DMS79 treated with DMSO at 0.1 percent for 48 hours (cell line): ENCODE measurements around the gene EFCAB8.
"Not testable (repeated sequence)": the region's sequence is repeated elsewhere in the genome, so short reads cannot be mapped to it uniquely, and the experiment has no call there.

Experiments used
- DNase-seq: peaks from one replicate; lab custom pipeline; 2025; lab: John Stamatoyannopoulos, UW

Gene EFCAB8

DNA sequence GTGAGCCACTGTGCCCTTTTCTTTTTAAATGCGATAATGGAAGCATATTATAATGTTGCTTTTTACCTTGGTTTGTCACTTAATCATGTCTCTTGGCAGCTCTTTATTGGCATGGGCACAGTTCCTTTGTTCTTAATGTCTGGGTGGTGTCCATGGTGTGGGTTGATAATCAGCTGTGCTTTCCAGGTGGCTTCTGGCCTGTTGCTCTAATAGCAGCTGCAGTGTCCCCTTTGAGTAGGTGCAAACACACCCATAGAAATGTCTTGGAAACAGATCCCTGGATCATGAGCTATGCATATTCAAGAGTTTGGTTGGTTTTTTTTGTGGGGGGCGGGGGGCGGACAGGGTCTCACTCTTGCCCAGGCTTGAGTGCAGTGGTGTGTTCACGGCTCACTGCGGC, 29.9 kb downstream of the EFCAB8 start:
- no peak for DNase-seq

DNA sequence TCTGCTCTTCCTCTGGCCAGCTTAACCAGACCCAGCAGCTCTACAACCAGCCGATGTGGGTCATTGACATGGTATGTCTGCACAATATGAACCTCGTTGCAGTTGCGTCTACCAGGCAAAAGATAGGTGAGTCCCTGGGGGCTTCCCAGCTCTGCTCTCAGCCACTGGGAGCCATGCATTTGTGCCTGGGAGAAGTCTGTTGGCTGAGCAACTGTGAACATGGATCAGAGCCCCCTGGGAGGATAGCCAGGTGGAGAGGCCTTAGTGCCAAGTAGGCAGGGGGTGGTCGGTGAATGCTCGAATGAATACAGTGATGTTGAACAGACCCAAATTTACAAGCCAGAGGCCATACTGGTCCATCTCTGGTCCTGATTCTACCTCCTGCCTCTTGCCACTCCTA, 30.6 kb downstream of the EFCAB8 start:
- no peak for DNase-seq

DNA sequence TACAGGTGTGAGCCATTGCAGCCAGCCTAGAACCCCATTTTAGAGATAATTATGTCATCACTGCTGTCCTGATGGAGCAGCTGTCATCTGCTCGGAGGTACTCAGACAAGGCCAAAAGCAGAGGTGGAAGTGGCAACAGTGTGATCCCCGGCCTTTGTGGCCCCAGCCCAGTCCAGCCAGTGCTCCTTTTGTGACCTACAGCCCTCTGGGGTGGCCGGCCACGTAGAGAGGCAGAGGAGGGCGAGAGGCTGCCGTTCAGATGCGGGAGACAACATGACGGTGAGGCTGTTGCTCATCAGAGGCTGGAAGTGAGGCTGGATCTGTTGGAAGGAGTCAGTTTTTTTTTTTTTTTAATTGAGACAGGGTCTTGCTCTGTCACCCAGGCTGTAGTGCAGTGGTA, 32.8 kb downstream of the EFCAB8 start:
- DNase-seq, result no peak

DNA sequence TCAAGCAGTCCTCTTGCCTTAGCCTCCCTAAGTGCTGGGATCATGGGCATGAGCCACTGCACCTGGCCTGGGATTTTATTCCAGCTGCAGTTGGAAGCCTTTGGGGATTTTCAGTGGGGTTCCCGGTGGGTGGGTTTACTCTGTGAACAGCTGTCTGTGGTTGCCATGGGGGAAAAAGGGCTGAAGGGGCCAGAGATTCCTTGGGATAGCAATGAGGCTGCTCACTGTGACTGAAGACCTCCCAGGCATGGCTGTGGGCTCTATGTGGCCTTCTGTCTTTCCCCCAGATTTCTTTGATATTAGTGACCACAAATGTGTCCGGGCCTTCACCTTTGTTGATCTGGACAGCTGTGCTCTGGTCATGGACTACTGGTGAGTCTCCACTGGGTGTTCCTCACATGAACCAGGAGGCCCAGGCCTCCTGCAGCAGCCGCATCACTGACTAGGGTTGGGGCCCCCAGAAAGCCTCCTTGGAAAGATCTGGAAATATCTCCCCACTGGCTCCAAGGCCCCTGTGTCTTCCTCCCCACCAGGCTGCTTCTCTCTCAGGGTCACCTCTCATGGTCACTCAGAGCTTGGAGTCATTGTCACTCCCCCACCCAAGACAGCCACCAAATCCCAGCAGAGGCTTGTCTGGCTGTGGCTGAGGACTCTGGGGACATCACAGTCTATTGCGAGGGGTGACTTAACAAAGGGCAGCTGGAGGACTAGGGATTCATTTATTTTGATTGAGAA, 33.4 kb downstream of the EFCAB8 start:
- DNase-seq, result no peak

DNA sequence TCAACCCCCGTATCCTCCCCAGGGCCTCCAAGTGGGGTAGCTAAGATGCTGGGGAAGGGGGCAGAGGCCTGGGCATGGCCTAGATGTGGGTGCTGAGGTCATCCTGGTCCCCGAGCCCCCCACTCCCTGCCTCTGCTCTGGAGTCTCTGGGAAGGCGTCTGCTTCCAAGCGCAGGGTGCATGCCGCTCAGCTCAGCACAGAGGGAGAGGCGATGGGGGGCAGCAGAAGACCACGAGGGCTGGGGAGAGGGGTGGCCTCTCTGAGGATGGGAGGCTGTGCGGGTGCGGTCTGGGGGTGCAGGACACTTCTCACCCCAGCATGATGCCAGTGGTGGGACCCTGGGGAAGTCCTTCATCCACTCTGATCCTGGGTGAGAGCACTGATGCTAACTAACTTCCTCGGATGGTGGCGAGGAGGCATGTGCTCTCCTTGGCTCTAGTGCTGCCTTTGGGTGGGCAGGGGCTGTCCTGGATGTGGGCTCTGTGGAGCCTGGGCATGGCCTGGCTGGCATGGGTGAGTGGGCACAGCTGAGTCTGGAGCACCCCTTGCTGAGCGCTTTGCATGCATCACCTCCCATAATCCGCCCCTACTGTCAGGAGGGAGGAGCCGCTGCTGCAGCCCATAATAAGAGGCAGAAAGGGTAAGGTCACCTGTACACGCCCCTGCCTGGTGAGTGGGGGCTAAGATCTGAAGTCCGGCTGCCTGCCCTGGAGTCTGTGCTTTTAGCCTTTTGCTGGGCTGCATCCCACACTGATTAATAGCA, 34.7 kb downstream of the EFCAB8 start:
- no peak for DNase-seq

DNA sequence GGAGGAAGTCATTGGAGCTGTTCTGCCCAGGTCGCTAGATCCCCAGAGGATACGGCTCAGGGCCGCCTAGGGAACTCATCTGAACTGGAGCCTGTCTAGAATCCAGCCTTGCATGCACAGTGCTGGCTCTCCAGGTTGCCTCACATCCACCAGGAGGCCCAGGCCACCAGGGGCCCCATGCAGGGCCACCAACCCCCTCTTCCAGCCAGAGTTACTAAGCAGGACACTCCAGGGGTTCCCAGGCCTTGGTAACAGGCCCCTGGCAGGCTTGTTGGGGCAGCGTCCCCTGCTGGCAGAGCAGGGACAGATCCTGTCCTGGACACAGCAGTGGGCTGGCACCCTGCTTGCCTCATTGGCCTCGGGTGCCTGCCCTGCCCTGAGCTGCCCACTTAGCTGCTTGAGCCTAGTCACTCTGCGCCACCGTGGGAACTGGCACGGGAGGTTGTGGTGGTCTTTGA, 35.3 kb downstream of the EFCAB8 start:
- DNase-seq, result no peak

DNA sequence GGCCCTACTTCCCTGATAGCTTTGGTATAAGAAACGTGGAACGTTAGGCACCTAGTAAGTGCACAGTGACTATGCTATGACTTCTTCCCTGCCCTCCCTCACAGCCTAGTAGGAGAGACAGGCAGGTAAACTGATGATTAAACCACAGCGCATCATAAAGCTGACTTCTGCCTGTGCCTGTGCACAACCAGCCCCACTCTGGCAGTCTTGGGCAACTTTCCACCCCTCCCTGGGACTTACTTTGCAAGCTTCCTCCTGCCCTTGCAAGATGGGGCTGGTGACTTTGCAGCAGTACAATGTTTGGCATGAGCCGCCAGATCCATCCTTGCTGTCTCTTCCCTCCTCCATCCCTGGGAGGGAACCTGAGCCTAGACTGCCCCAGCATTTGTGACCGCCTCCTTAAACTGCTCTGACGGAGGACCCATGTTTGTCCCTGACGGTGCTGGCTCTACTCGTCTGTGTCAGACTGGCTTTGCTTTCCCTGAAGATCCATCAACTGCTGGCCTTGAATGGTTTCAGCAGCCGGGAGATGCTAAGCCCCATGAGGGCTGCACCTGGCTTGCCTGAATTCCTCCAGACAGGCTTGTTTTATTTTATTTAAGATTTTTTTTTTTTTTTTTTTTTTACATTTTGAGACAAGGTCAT, 36.1 kb downstream of the EFCAB8 start:
- no peak for DNase-seq

DNA sequence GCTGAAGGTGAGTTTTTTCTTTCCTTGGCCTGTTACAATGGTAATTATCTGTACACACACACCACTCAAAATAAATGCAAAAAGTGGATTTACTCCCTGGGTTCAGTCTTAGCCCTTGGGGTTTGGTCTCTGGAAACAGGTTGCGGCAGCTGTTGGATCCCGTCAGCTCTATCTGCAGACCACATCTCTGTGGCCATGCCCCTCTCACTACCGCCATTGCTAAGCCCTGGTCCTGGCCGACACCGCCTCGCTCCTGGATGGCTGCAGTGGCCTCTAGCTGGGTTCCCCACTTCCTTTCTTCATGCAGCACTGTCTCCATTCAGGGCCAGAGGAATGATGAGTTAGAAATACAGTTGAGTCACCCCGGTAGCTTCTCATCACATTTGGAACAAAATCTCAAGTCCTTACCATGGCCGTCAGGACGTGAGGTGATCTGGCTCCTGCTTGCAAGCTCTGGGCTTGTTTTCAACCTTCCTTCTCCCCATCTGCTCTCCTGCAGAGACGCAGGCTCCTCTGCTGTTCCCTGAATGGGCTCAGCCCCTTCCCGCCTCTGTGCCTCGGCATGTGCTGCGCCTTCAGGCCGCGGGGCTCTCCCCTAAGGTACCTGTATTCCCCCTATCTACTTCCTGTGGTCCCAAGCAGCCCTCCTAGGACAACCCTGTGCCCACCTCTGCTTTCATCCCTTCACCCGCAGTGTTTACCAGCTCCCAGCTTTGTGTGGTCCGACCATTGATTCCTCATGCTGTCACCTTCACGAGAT, 38.0 kb downstream of the EFCAB8 start:
- no peak for DNase-seq

DNA sequence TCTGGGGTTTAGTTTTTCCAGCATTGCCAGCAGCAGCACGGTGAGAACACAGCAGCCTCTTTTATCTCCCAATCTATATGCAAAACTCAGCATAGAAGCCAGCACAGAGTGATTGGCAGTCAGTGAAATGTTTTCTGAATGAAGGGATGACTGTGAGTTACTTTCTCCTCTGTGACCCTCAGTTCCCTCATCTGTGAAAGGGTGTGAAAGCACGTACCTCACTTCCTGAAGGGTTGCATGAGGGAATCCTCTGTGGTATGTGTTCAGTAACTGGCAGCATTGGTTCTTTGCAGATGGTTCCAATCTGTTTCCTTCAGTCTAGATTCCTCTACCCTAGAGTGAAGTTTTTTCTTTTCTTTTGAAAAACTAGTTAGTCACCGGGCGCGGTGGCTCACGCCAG, 40.0 kb downstream of the EFCAB8 start:
- DNase-seq, result no peak

DNA sequence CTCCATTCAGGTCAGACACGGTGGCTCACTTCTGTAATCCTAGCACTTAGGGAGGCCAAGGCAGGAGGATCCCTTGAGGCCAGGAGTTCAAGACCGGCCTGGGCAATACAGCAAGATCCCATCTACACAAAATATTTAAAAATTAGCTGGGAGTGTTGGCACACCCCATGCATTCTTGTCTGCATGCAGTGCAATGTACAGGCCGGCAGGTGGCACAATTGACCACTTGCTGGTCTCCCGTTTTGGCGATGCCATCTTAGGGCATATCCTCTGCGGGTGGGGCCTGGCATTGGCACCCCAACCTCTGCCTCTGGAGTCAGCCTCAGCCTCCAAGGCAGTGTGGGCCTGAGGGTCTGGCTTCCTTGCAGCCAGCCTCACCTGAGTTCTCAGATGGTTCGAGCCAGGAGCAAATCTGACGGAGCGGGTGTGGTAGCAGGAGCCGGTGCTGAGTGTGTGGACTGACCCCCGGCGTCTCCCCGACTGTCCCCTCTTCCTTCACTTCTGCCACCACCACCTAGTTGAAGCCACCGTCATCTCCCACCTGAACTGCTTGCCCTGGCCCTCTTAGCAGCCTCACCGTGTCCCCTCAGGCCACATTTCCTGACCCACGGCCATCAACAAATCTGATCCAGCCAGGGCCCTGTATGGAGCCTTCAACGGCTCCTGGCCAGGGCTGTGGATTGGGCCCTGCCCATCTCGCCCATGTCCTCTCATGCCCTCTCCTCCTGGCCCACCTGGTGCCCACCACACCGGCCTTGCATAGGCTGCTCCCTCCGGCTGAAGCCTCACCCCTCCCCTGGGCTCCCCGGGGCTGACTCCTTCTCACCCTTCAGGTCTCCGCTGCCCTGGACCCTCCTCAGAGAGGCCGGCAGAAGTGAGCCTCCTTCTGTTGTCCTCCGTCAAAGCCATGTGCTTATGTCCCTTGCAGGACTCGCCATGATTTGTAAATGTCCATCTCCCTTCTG, 44.0 kb downstream of the EFCAB8 start:
- peak; percentile 5 for DNase-seq

DNA sequence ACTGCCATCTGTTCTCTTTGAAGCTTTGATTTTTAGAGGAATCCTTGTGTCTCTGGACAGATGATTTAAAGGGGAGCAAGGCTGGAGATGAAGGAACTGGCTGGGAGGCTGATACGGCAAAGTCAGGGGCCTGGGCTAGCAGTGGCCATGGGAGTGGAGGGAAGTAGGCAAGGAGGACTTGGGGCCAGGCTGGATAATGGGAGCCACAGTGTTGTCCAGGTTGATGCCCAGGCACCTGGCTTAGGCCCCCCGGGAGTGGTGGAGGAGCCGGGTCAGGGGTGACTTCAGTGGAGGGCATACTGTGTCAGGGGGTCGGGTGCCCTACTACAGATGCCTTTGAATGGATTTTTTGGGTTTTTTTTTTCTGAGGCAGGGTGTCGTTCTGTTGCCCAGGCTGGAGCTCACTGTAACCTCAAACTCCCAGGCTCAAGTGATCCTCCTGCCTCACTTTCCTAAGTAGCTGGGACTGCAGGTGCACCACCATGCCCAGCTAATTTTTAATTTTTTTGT, 45.0 kb downstream of the EFCAB8 start:
- no peak for DNase-seq

DNA sequence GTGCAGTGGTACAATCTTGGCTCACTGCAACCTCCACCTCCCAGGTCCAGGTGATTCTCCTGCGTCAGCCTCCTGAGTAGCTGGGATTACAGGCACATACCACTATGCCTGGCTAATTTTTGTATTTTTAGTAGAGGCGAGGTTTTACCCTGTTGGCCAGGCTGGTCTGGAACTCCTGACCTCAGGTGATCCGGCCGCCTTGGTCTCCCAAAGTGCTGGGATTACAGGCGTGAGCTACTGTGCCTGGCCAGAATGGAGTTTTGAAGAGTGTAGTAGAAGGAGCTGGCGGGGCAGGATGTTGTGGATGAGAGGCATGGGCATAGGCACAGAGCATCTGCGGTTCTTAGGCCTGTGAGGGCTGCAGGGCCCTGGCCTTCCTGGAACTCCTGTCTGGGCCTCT, 46.0 kb downstream of the EFCAB8 start:
- not testable (repeated sequence) for DNase-seq

DNA sequence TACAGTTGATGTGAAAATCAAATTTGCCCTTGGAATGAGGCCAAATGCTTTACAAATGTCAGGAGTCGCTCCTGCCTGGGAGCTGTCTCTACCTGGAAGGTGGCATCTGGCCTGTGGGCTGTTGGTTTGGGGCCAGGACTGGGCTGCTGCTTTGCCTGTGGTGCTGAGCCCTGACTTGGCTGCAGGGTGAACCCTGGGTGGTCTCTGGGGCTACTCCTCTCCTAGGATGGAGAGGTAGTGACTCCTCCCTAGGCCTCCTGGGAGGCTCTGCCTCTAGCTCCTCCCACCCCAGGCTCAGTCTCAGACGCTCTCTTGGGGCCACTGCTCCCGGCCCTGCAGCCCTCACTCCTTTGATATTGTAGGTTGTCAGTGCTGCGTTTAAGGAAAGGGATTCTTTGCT, 47.5 kb downstream of the EFCAB8 start:
- DNase-seq, result no peak

DNA sequence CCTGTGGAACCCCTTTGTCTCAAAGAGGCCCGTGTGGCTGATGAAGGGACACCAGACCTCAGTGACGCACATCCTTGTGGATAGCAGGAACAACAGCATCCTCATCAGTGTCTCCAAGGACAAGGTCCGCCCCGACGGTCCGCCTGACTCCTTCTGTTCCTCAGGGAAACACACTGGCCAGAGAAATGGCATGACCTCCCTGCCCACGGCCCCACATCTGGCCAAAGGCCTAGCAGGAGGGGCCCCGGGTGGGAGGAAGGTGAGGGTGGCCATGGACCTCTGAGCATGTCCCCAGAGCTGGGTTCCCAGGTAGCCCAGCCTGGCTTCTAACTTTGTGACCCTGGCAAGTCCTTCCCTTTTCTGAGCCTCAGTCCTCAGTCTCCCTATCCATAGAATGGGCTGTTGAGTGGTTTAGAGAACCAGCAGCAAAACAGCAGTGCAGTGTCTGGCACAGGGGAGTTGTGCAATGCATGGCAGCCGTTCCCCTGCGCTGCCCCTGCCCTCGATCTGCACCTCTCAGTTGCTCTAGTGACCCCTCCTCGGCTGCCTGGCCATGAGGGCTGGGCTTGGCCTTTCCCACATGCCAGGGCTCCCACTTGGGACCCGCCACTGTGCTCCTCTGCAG, 48.3 kb downstream of the EFCAB8 start:
- no peak for DNase-seq

DNA sequence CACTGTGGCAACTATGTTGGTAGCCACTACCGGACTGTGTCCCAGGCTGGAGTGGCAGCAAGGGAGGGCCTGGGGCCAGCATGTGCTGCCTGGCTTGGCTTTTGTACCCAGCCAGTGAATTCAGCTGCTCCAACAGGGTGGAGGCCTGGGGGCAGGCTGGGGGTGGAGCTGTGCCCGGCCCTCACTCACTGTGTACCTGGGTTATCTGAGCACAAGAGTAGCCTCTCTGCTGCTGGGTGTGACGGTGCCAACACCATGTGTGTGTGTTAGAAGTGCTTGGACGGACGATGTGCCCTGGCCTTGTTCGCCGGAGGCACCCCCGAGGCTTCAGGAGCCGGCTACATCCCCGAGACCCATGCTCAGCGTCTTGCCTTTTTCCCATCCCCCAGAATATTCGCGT, 49.2 kb downstream of the EFCAB8 start:
- no peak for DNase-seq

DNA sequence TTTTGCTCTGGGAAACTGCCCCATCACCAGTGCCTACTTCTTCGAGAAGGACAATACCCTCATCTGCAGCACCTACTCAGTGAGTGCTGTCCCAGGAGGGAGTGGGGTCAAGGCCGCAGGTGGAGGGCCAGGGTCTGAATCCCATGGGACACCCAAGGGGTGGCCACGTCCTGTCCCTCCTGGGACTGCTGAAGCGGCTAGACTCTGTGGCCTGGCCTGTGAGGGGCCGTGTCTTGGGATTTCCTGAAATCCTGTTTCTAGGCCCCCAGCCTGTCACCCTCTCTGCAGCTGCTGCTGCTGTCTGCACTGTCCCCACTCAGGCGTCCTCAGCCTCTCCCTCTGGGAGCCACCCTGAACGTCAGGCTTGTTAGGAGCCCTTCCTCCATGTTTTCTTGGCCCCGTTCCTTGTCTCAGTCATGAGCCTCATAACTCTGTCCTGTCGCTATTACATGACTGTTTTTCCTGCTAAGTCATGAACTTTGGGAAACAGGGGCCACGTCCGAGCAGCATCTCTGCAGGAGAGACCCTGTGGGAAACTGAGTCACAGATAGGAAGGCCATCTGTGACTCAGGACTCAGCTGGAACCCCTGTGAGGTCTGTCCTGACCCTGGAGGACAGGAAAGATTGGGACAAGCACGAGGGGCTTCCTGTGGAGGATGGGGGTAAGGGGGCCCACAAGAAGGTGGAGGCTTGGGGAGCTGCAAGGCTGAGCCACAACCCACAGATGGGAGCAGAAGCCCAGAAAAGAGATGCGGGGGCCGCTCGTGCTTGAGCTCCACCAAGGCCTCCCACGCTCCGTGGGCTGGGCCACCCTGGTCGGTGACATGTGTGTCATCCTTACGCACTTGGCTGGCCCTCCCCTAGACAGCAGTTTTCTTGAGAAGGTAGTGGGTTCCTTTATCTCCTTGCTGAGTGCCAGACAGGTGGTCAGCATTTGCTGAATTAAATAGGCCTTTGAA, 49.9 kb downstream of the EFCAB8 start:
- DNase-seq, result no peak

DNA sequence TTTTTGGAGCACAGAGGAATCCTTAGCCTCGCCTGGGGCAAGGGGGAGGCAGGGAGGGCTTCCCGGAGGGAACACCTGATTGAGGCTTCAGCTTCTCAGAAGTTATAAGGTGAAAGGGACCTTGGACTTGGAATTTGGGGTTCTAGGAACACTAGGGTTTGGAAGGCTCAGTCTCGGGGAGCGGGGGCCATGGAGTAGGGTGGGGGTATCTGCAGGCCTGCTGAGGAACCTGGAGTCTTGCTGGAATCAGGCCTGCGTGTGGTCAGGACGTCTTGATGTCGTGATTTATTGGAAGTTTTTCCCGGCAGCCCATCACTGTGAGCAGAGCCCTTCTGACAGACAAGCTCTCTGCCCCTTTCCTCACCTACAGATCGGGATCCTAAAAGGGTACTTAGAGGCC, 50.7 kb downstream of the EFCAB8 start:
- DNase-seq, result no peak

DNA sequence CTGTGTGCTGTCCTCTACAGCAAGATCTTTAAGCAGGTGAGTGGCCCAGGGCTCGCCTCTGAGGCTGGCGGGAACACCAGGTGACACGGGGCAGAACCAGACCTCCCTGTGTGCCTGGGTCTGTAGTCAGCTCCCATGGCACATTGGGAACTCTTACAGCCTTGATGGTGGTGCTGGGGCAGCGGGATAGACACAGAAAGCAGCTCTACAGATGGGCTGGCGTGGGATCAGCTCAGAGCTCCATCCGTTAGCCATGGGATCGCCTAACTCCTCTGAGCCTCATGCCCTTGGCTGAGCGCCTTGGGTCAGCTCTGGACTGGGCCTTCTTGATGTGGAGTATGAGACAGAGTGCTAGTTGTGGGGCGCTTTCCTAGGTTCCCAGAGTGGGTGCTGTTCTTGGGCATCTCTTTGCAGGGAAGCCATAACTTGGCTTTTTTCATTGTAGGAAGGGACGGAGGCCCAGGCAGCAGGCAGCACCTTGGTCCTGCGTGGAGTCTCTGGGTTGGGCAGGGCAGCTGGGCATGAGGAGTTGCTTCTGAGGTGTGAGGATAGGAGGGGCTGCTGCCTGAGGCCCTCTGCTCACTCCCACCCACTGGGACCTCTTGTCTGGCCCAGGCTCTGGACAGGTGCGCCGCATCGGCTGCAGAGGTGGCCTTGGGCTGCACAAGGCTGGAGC, 51.3 kb downstream of the EFCAB8 start:
- no peak for DNase-seq

DNA sequence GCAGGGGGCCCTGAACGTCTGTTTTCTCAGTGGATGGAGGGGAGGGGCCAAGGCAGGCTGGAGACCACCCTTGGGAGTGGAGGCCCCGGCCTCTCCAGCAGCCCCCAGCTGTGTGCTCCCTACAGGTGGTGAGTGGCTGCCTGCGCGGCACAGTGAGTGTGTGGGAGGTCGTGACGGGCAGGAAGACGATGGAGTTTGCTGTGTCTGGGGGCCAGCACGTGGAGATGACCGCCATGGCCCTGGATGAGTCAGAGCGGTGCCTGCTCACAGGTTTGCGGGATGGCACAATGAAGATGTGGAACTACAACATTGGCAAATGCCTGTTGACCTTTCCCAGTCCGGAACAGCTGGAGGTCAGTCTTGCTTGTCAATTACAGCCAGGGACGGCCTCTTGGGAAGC, 52.6 kb downstream of the EFCAB8 start:
- DNase-seq, result no peak
